Measurements from ENCODE around the gene ZRSR2. TPM values are rescaled to one million over a fixed set of nuclear protein-coding genes. Genes with fewer than 3 reads are reported as not detected.
"Not testable (repeated sequence)": the region's sequence is repeated elsewhere in the genome, so short reads cannot be mapped to it uniquely, and the experiment has no call there.

Gene ZRSR2, protein sequence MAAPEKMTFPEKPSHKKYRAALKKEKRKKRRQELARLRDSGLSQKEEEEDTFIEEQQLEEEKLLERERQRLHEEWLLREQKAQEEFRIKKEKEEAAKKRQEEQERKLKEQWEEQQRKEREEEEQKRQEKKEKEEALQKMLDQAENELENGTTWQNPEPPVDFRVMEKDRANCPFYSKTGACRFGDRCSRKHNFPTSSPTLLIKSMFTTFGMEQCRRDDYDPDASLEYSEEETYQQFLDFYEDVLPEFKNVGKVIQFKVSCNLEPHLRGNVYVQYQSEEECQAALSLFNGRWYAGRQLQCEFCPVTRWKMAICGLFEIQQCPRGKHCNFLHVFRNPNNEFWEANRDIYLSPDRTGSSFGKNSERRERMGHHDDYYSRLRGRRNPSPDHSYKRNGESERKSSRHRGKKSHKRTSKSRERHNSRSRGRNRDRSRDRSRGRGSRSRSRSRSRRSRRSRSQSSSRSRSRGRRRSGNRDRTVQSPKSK
- total RNA-seq: 19.8 and 20.9 TPM in 2 replicates

DNA sequence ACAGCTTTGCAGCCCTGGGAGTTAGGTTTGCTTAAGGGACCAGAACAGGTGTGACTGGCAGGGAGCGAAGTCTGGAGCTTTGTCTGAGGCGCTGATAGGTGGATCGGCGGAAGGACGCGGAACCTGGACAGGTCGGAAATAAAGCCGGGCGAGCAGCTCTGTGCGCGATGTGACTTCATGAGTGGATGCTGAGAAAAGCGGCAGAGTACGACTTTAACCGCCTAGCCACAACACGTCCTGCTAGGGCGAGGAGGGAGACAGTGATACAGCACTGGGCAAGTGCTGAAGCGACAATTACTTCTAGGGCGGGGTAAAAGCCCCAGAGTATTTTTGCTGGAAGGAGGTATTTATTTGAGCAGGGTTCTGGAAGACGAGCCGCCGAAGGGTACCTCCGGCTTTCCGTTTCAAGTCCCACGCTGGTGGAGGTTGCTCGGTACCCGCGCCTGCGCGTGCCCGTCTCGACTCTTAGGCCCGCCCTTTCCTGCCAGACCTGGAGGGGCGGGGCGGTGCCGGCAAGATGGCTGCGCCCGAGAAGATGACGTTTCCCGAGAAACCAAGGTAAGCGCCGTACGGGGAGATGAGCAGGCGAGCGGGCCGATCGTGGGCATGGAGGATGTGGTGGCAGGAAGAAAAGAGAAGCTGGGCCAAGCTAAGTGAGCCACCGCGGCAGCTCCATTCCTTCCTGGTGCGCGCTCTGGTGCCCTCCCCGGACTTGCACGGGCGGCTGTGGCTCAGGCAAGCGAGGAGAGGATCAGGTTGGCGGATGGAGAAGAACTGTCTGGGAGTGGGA lies at the start of gene ZRSR2:
Gene ZRSR2 (plus strand): TSS at position 506 of the 790 bp plus-strand sequence. CDS start 12 bp downstream, at position 518.
- ATAC-seq (ENCODE audit: low read depth) (peak; percentile 93), DNase-seq (peak; percentile 76)
- Mint-ChIP-seq H3K27me3 (no peaks in the 10 kb centered on the region), H3K9me3 (no peaks in the 10 kb centered on the region), H3K4me1 (peaks cover 18% of the 10 kb centered on the region), H3K4me3 (no peak within 1 kb of the TSS), H3K36me3 (ENCODE audit: low read depth) (peaks cover 19% of the 10 kb centered on the region), H3K27ac (peak within 1 kb of the TSS; percentile 35)
- TF ChIP-seq, protein P1, sequence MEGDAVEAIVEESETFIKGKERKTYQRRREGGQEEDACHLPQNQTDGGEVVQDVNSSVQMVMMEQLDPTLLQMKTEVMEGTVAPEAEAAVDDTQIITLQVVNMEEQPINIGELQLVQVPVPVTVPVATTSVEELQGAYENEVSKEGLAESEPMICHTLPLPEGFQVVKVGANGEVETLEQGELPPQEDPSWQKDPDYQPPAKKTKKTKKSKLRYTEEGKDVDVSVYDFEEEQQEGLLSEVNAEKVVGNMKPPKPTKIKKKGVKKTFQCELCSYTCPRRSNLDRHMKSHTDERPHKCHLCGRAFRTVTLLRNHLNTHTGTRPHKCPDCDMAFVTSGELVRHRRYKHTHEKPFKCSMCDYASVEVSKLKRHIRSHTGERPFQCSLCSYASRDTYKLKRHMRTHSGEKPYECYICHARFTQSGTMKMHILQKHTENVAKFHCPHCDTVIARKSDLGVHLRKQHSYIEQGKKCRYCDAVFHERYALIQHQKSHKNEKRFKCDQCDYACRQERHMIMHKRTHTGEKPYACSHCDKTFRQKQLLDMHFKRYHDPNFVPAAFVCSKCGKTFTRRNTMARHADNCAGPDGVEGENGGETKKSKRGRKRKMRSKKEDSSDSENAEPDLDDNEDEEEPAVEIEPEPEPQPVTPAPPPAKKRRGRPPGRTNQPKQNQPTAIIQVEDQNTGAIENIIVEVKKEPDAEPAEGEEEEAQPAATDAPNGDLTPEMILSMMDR (IDR thresholded peaks at IDR 0.05): no peak
- CTCF ChIA-PET: interaction anchor here (0.7 to 1.5 kb wide), 2 partner anchors 8 to 114 kb away, joined by 3 read pairs; no protein-coding TSS in a partner anchor
- intact Hi-C loops (cut with micrococcal nuclease): loop anchor here (1.0 to 2.0 kb wide), 8 partner anchors 8 to 455 kb away; partner anchors contain the start of genes AP1S2, CA5B and PIGA
- POLR2A ChIA-PET: interaction anchor here (0.9 to 3.0 kb wide), 10 partner anchors 8 to 115 kb away, joined by 3 to 27 read pairs (median 4); partner anchors contain the start of genes AP1S2 and CA5B

DNA sequence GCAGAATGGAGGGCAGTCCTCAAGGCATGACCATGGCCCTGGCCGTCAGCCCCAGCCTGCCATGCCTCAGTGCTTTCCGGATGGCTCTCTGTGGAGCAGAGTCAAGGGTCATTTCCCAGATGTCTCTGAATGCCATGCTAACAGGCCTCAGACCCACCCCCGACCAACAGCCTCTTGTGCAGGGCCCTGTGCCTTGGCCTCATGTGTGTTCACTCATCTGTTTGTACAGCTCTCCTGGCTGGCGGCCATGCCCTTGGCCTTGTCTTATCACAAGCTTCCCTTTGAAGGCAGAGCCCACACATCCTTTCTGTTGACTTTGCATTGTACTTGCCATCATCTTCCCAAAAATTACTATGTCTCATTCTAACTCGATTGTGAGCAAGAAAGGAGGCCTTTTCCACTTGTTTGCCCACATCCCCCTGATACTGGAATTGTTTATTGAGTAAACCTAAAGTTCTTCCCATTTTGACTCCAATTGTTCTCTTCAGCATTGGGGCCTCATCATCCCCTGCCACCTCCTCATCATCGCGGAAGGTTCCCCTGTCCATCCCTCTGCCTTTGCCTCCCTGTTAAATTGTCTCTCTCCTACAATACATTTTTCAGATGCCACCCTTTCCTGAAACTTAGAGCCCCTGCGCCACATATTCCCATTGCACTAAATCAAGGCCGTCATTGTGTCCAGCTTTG lies 46.0 kb upstream of the ZRSR2 start:
- ChIA-PET POLR2A (no interaction called here), CTCF (no interaction called here)
- Mint-ChIP-seq H3K9me3 (no peaks in the 10 kb centered on the region), H3K27me3 (no peaks in the 10 kb centered on the region), H3K27ac (no peak overlapping the region), H3K4me1 (peaks cover 40% of the 10 kb centered on the region), H3K4me3 (no peak overlapping the region), H3K36me3 (ENCODE audit: low read depth) (peaks cover 24% of the 10 kb centered on the region)
- TF ChIP-seq, protein P1 (IDR thresholded peaks at IDR 0.05): no peak
- no peak for ATAC-seq (ENCODE audit: low read depth)
- DNase-seq: no peak
- intact Hi-C loops (cut with micrococcal nuclease): no loop called here

DNA sequence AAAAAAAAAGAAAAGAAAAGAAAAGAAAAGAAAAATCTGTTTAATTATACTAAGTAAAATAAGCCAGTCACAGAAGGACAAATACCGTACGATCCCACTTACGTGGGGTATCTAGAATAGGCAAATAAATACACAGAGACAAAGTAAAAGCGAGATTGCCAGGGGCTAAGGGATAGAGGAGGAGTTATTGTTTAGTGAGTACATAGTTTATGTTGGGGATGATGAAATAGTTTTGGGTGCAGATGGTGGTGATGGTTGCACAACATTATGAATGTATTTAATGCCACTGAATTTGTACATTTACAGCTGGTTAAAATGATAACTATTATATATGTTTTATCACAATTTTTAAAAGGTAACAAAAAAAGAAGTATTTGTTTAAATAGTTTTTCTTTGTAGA lies 45.1 kb upstream of the ZRSR2 start:
- peaks cover 24% of the 10 kb centered on the region for H3K36me3 Mint-ChIP-seq (ENCODE audit: low read depth)
- no peak for ATAC-seq (ENCODE audit: low read depth)
- no peak overlapping the region for H3K4me3 Mint-ChIP-seq
- peaks cover 40% of the 10 kb centered on the region for H3K4me1 Mint-ChIP-seq
- H3K27me3 Mint-ChIP-seq: no peaks in the 10 kb centered on the region
- ChIA-PET CTCF (no interaction called here), POLR2A (no interaction called here)
- TF ChIP-seq, protein P1 (IDR thresholded peaks at IDR 0.05): no peak
- intact Hi-C loops (cut with micrococcal nuclease): no loop called here
- no peak overlapping the region for H3K27ac Mint-ChIP-seq
- no peaks in the 10 kb centered on the region for H3K9me3 Mint-ChIP-seq
- no peak for DNase-seq

DNA sequence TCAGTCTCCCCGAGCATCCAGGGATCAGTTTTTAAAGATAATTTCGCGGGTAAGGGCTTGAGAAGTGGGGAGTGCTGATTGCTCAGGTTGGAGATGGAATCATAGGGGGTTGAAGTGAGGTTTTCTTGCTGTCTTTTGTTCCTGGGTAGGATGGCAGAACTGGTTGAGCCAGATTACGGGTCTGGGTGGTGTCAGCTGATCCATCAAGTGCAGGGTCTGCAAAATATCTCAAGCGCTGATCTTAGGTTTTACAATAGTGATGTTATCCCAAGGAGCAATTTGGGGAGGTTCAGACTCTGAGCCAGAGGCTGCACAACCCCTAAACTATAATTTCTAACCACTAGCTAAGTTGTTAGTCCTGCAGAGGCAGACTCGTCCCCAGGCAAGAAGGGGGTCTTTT lies 43.6 kb upstream of the ZRSR2 start:
- POLR2A ChIA-PET: interaction anchor here (1.9 kb wide), 1 partner anchor 9 kb away, joined by 8 read pairs; the partner anchor contains the start of gene CA5B
- DNase-seq; H3K9me3 Mint-ChIP-seq; H3K27me3 Mint-ChIP-seq; H3K27ac Mint-ChIP-seq; CTCF ChIA-PET; H3K4me3 Mint-ChIP-seq; intact Hi-C loops (cut with micrococcal nuclease); ATAC-seq (ENCODE audit: low read depth): not testable (repeated sequence)
- Mint-ChIP-seq H3K4me1 (peaks cover 53% of the 10 kb centered on the region), H3K36me3 (ENCODE audit: low read depth) (peaks cover 24% of the 10 kb centered on the region)

DNA sequence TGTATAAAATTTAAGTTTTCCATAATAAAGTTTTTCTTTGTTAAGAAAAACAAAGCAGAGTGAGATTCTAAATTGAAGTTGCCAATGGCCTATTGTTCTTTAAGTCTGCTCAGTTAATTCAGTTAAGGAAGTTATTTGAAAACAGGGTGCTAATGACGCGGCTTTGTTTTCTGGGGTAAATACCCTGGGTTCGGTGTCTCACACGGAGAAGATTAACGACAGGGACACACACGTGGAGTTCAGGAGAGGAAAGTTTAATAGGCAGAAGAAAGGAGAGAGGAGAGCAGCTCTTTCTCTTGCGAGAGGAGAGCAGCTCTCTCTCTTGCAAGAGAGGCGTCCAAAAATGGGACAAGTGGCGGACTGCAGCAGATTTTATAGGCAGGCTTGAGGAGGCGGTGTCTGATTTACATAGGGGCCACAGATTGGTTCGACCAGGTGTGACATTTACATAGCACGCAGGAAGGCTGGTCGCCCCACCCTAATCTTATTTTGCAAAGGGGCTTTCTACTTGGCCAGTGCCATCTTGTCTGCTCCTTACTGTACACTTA lies 42.6 kb upstream of the ZRSR2 start:
- CTCF ChIA-PET: no interaction called here
- Mint-ChIP-seq H3K27ac (no peak overlapping the region), H3K36me3 (ENCODE audit: low read depth) (peaks cover 21% of the 10 kb centered on the region), H3K27me3 (no peaks in the 10 kb centered on the region), H3K4me1 (peaks cover 58% of the 10 kb centered on the region), H3K4me3 (no peak overlapping the region), H3K9me3 (no peaks in the 10 kb centered on the region)
- intact Hi-C loops (cut with micrococcal nuclease): no loop called here
- POLR2A ChIA-PET: interaction anchor here (1.9 kb wide), 1 partner anchor 10 kb away, joined by 8 read pairs; the partner anchor contains the start of gene CA5B
- TF ChIP-seq, protein P1 (IDR thresholded peaks at IDR 0.05): no peak
- ATAC-seq (ENCODE audit: low read depth): no peak
- DNase-seq: no peak
